ENCODE measurements around the gene MICU2. TPM values are rescaled to one million over a fixed set of nuclear protein-coding genes. Genes with fewer than 3 reads are reported as not detected.

The MICU2 gene
- total and polyA plus RNA-seq, 2 of the 4 experiments (the other 2 are of a cell fraction), result 14.9 to 25.0 TPM

DNA sequence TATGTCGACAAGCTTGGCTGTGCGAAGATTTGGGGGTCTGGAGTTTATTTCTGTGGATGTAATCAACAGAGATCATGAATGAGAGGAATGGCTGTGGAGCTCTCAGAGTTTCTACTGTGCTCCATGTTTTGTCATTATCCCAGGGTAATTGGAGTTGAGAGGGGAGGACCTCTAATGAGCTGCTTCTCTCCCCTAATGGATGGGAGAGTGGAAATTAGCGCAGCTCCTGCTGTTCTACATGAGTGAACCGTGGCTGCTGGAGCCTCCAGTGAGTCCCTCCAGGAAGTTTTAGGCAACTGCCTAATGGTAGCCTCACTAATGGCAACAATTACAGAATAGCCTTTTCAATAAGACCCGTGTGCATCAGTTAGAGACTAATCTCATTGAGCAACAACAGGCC lies 35.6 kb upstream of the MICU2 start:
- TF ChIP-seq MAFK (IDR thresholded peaks at IDR 0.05; ENCODE audit: low read depth, low read length) (no peak), ELK1 (IDR thresholded peaks at IDR 0.05; ENCODE audit: borderline replicate concordance, low read depth, low read length) (no peak), BHLHE40 (IDR thresholded peaks at IDR 0.05; ENCODE audit: low read depth, low read length) (no peak), CHD1 (IDR thresholded peaks at IDR 0.05; ENCODE audit: low read depth, low read length) (no peak), SMC3 (IDR thresholded peaks at IDR 0.05; ENCODE audit: low read depth, low read length) (no peak), RFX5 (IDR thresholded peaks at IDR 0.05; ENCODE audit: low read depth, low read length) (no peak), MXI1 (IDR thresholded peaks at IDR 0.05; ENCODE audit: borderline replicate concordance, low read depth, low read length) (no peak), FOS (IDR thresholded peaks at IDR 0.05; ENCODE audit: low read depth, low read length) (no peak), RCOR1 (IDR thresholded peaks at IDR 0.05; ENCODE audit: insufficient replicate concordance, low read length) (no peak)
- Histone ChIP-seq H4K20me1 (ENCODE audit: insufficient read depth, low read length) (no peaks in the 10 kb centered on the region), H2BK20ac (ENCODE audit: low read depth, low read length) (no peak overlapping the region), H4K91ac (ENCODE audit: insufficient read depth, low read depth, low read length) (no peak overlapping the region; the same call in 1 of the 2 replicates), H3K4me2 (ENCODE audit: low read depth, low read length) (no peak overlapping the region), H3K79me1 (ENCODE audit: low read depth in 1 of 2, low read length in 2 of 2) (no peaks in the 10 kb centered on the region), H3K4me1 (ENCODE audit: control insufficient read depth, insufficient read depth, low read length) (peaks cover 3% of the 10 kb centered on the region; the same call in 1 of the 2 replicates), H2BK15ac (ENCODE audit: low read depth, low read length) (no peak overlapping the region), H3K9ac (ENCODE audit: low read depth, low read length) (no peak overlapping the region), H2AK9ac (replicated peaks; ENCODE audit: low read depth, low read length, poor library complexity) (no peak overlapping the region), H3K36me3 (ENCODE audit: control insufficient read depth, insufficient read depth, low read length) (no peaks in the 10 kb centered on the region), H3K14ac (replicated peaks; ENCODE audit: low read depth, low read length) (no peak overlapping the region), H3K56ac (ENCODE audit: extremely low read depth, insufficient read depth, low read length) (no peak overlapping the region), H3K27ac (ENCODE audit: insufficient read depth, low read length) (no peak overlapping the region), H2AK5ac (ENCODE audit: low read depth, low read length) (no peak overlapping the region), H4K8ac (ENCODE audit: low read depth in 2 of 2, low read length in 2 of 2) (no peak overlapping the region), H2BK5ac (ENCODE audit: low read depth, low read length, poor library complexity, severe bottlenecking) (no peak overlapping the region), H3K9me1 (ENCODE audit: insufficient read depth, low read length) (no peaks in the 10 kb centered on the region; the same call in 1 of the 2 replicates), H3K18ac (ENCODE audit: low read depth, low read length) (no peak overlapping the region), H3K4me3 (ENCODE audit: insufficient read depth, low read depth, low read length) (no peak overlapping the region), H3K23ac (ENCODE audit: low read depth, low read length) (no peak overlapping the region), H3K4ac (ENCODE audit: low read depth, low read length) (no peak overlapping the region), H3K9me3 (ENCODE audit: control insufficient read depth, insufficient read depth, low read length) (no peaks in the 10 kb centered on the region), H3K27me3 (ENCODE audit: control insufficient read depth, insufficient read depth, low read length) (peaks cover 2% of the 10 kb centered on the region), H4K5ac (ENCODE audit: low read depth, low read length) (no peak overlapping the region; the same call in 1 of the 2 replicates), H2BK120ac (ENCODE audit: low read depth, low read length) (no peak overlapping the region), H2AFZ (replicated peaks; ENCODE audit: low read length, poor library complexity) (no peak overlapping the region)
- DNase-seq (no peak), ATAC-seq (ENCODE audit: low read depth) (no peak)
- no TSS peak for BruUV-seq (replicated peaks)
- dilution Hi-C loops (cut with HindIII; ENCODE audit: low sequenced_read_pairs, unreplicated experiment), result no loop called here
- WGBS, 2 experiments (ENCODE audit: extremely low coverage in 2 of 2, insufficient read length in 1 of 2), result 80% methylated on average over 2 of the region's 5 CpGs; no CpG with 5 or more reads in 1 of the 2 experiments
- in situ Hi-C loops (cut with MboI; ENCODE audit: low sequenced_read_pairs), result loop anchor here (25.0 kb wide), 3 partner anchors 1148 to 1673 kb away; no protein-coding TSS in a partner anchor
- CTCF ChIA-PET, result interaction anchor here (1.1 kb wide), 1 partner anchor 612 kb away, joined by 3 read pairs; no protein-coding TSS in a partner anchor
- POLR2A ChIA-PET (ENCODE audit: unreplicated experiment), result no interaction called here
- intact Hi-C loops (cut with micrococcal nuclease), result loop anchor here (5.0 kb wide), 2 partner anchors 33 to 548 kb away; partner anchors contain the start of gene FGF9

Data from IMR-90 (cell line).